ENCODE measurements around the gene CD3D. TPM values are rescaled to one million over a fixed set of nuclear protein-coding genes. Genes with fewer than 3 reads are reported as not detected.

The CD3D gene
- total RNA-seq, 1 experiment from 2014 or later = not detected

- TF ChIP-seq CTCF (IDR thresholded peaks at IDR 0.05; ENCODE audit: unreplicated experiment) = no peak
- intact Hi-C loops (cut with micrococcal nuclease; ENCODE audit: unreplicated experiment) = no loop called here
- Mint-ChIP-seq H3K9me3 (ENCODE audit: low read depth, unreplicated experiment) (peaks cover 3% of the 10 kb centered on the region), H3K36me3 (ENCODE audit: insufficient read depth, unreplicated experiment) (no peaks in the 10 kb centered on the region), H3K27ac (ENCODE audit: unreplicated experiment) (no peak within 1 kb of the TSS), H3K4me3 (ENCODE audit: low read depth, unreplicated experiment) (no peak within 1 kb of the TSS), H3K27me3 (ENCODE audit: unreplicated experiment) (peaks cover 73% of the 10 kb centered on the region), H3K4me1 (ENCODE audit: low read depth, unreplicated experiment) (peaks cover 5% of the 10 kb centered on the region)
- DNase-seq = no peak
- no TSS peak for BruUV-seq (replicated peaks)
- CTCF ChIA-PET = no interaction called here
Measured at GRCh38 chr11:118343981-118344515, 1.5 kb upstream of the CD3D start, which contains the start of gene CD3G. TSS of gene CD3G (plus strand) at chr11:118344344. CDS start at chr11:118344424, 80 bp downstream.

- intact Hi-C loops (cut with micrococcal nuclease; ENCODE audit: unreplicated experiment) = no loop called here
- Mint-ChIP-seq H3K4me1 (ENCODE audit: low read depth, unreplicated experiment) (peaks cover 5% of the 10 kb centered on the region), H3K27me3 (ENCODE audit: unreplicated experiment) (peaks cover 73% of the 10 kb centered on the region), H3K36me3 (ENCODE audit: insufficient read depth, unreplicated experiment) (no peaks in the 10 kb centered on the region), H3K4me3 (ENCODE audit: low read depth, unreplicated experiment) (no peak overlapping the region), H3K27ac (ENCODE audit: unreplicated experiment) (no peak overlapping the region), H3K9me3 (ENCODE audit: low read depth, unreplicated experiment) (peaks cover 3% of the 10 kb centered on the region)
- no peak for DNase-seq
- CTCF ChIA-PET = no interaction called here
- TF ChIP-seq CTCF (IDR thresholded peaks at IDR 0.05; ENCODE audit: unreplicated experiment) = no peak
- BruUV-seq (replicated peaks) = no TSS peak
Measured at GRCh38 chr11:118343248-118343647, 743 bp upstream of the CD3D start.

DNA sequence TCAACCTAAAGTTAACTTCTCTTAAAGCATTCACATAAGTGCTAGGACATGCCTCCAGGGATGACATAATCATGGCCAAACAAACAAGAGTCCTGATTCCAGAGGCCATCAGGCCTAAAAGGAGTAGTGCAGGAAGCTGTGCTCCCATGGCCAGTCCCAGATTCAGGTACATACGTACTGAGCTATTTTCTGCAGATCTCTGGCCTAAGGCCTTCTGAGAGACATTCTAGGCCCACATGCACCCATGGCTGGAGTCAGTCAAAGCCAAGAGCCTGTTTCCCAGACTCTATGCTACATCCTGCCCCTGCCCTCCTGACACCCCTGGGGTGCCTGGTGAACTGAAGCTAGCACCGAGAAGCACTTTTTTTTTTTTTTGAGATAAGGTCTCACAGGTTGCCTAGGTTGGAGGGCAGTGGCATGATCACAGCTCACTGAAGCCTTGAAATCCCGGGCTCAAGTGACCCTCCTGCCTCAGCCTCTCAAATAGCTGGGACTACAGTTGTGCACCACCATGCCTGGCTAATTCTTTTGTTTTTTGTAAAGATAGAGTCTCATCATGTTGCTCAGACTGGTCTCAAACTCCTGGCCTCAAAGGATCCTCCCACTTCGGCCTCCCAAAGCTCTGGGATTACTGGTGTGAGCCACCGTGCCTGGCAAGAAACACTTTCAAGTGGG, 553 bp downstream of the CD3D start:
- BruUV-seq (replicated peaks) = no TSS peak
- CTCF ChIA-PET = no interaction called here

DNA sequence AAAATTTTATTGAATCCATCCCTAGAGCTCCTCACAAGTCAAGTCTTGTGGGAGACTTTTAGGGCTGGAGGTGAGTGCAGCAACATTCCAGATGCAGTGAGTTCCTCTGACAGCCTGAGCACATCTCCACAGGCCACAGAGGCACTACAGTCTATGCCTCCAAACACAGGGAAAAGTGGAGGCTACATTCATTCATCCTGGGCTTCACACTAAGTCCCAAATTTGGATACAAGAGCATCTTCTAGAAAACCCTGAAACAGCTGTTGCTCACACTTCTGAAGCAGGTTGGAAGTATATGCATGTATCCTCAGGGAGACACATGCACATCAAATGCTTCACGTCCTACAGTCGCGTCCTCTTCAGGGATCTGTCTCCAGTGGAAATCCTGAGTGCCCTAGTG, 1.2 kb downstream of the CD3D start:
- Mint-ChIP-seq H3K9me3 (ENCODE audit: low read depth, unreplicated experiment) (peaks cover 3% of the 10 kb centered on the region), H3K27ac (ENCODE audit: unreplicated experiment) (no peak overlapping the region), H3K36me3 (ENCODE audit: insufficient read depth, unreplicated experiment) (no peaks in the 10 kb centered on the region), H3K4me1 (ENCODE audit: low read depth, unreplicated experiment) (peaks cover 5% of the 10 kb centered on the region), H3K27me3 (ENCODE audit: unreplicated experiment) (peaks cover 54% of the 10 kb centered on the region), H3K4me3 (ENCODE audit: low read depth, unreplicated experiment) (no peak overlapping the region)
- intact Hi-C loops (cut with micrococcal nuclease; ENCODE audit: unreplicated experiment) = no loop called here
- DNase-seq = no peak
- CTCF ChIA-PET = no interaction called here
- no peak for TF ChIP-seq CTCF (IDR thresholded peaks at IDR 0.05; ENCODE audit: unreplicated experiment)
- no TSS peak for BruUV-seq (replicated peaks)

More for the DNA sequence above, 553 bp downstream of the CD3D start:
- no peak for DNase-seq
- no peak overlapping the region for H3K4me3 Mint-ChIP-seq (ENCODE audit: low read depth, unreplicated experiment)
- intact Hi-C loops (cut with micrococcal nuclease; ENCODE audit: unreplicated experiment) = no loop called here
- H3K9me3 Mint-ChIP-seq (ENCODE audit: low read depth, unreplicated experiment) = peaks cover 3% of the 10 kb centered on the region
- TF ChIP-seq CTCF (IDR thresholded peaks at IDR 0.05; ENCODE audit: unreplicated experiment) = no peak
- no peaks in the 10 kb centered on the region for H3K36me3 Mint-ChIP-seq (ENCODE audit: insufficient read depth, unreplicated experiment)
- H3K27me3 Mint-ChIP-seq (ENCODE audit: unreplicated experiment) = peaks cover 61% of the 10 kb centered on the region
- H3K27ac Mint-ChIP-seq (ENCODE audit: unreplicated experiment) = no peak overlapping the region
- H3K4me1 Mint-ChIP-seq (ENCODE audit: low read depth, unreplicated experiment) = peaks cover 5% of the 10 kb centered on the region
